GM12891 (cell line): ENCODE data around the gene DMXL1.

ENCODE experiments used
- DNase-seq: peaks from one replicate; pipeline ENCODE4 v3.0.0; 2011; ENCODE audit warnings: low spot score; ENCODE audit not compliant: insufficient read length
- FAIRE-seq: peaks from 2 replicates; lab custom pipeline; 2011; peaks lifted over from hg19 to GRCh38; lab: Jason Lieb, UNC
- PAX5 ChIP-seq: IDR thresholded peaks from 2 replicates; pipeline ENCODE4 v1.6.1; 2011; ENCODE audit warnings: low read length, moderate library complexity, mild to moderate bottlenecking; ENCODE audit not compliant: insufficient read depth, severe bottlenecking
- POLR2A ChIP-seq: IDR thresholded peaks from 2 replicates; pipeline ENCODE4 v1.6.1; 2011; ENCODE audit warnings: low read depth, low read length, control low read depth
- POLR2AphosphoS5 ChIP-seq: IDR thresholded peaks from 2 replicates; pipeline ENCODE4 v1.6.1; 2011; ENCODE audit warnings: low read depth, low read length, control low read depth
- POU2F2 ChIP-seq: IDR thresholded peaks from 2 replicates; pipeline ENCODE4 v1.6.1; 2011; ENCODE audit warnings: low read depth, mild to moderate bottlenecking, control low read depth, low read length, moderate library complexity
- SPI1 ChIP-seq: IDR thresholded peaks from 2 replicates; pipeline ENCODE4 v1.6.1; 2011; ENCODE audit warnings: low read depth, low read length, control low read depth
- TAF1 ChIP-seq: IDR thresholded peaks from 2 replicates; pipeline ENCODE4 v1.6.1; 2011; ENCODE audit warnings: low read depth, low read length, control low read depth

The DMXL1 gene

GRCh38 chr5:119267958-119268386 is 197.1 kb downstream of the DMXL1 start:
- FAIRE-seq (no peak), DNase-seq (peak; percentile 46)
- TF ChIP-seq SPI1 (peak; percentile 39; the same call in 1 of the 2 replicates), TAF1 (no peak)

DNA sequence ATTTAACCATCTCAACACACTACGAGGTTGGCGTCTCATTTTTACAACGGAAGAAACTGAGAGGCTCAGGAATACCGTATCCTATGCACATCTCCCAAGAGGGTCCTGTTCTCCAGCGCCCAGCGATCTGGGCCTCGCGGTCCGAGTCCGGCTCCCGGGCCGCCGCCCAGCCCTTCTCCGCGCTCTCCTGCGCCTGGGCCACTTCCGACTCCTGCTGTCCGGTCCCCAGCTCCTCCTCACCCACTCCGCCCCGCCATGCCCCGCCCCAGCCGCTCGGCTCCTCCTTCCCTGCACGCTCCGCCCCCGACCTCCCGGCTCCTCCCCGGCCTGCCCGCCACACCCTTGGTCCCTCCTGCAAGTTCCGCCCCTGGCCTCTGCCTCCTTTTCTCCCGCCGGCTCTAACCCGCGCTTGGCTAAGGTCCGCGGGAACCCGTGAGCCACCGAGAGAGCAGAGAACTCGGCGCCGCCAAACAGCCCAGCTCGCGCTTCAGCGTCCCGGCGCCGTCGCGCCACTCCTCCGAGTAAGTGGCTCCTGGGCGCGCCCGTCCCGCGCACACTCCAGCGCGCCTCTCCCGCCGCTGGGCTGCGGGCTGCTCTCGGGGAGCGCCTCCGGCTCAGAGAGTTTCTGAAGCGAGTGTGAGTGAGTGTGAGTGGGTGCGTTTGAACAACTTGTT is 197.6 kb downstream of the DMXL1 start:
- TF ChIP-seq POU2F2: no peak
- TF ChIP-seq PAX5: peak; percentile 3
- TF ChIP-seq POLR2AphosphoS5: no peak; the same call in 1 of the 2 replicates
- TF ChIP-seq POLR2A: peak; percentile 80
- TF ChIP-seq SPI1: 0 out of 2 replicates have a peak, but pooled peaks have one; percentile 34
- TF ChIP-seq TAF1: no peak
- FAIRE-seq: peak; percentile 96
- DNase-seq: peak; percentile 82

DNA sequence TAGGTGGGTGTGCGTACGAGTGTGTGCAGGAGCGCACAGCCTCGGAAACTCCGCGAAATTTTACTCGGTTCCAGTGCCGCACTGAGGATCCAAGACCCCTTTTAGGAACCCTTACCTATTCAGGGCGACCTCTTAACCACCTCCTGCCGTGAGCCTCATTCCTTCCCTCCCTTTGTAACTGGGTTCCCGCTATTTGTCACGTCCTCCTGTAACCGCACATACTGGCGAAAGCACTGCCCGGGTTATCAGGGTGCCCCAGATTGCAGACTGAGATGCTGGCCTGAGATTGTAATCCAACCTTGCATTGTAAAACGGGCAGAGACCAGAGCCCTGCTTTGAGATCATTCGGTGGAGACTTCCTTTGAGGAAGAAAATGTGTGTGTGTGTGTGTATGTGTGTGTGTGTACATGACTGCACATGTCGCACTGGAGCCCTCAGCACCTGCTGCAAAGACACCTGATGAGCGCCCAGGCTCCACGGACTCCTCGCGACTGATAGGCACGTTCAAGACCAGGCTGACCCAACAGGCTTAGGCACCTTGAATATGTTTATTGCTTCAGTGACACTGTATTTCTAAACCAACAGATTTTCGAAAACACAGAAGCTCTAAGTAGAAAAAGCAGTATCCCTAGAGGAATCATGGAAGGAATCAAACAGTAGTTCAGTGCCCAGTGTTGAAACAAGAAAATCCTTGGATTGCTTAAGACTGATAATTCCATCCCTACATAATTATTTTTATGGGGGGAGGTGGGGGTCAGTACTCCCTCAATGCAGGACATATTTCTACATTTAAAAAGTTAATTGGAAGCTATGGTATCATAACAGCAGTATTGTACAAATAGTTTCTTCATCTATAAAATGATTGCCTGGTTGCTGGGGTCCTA is 198.4 kb downstream of the DMXL1 start:
- FAIRE-seq (peak; percentile 88), DNase-seq (no peak)
- TF ChIP-seq SPI1 (no peak), POLR2AphosphoS5 (no peak), TAF1 (0 out of 2 replicates have a peak, but pooled peaks have one; percentile 27), POU2F2 (0 out of 2 replicates have a peak, but pooled peaks have one; percentile 9), PAX5 (no peak)

DNA sequence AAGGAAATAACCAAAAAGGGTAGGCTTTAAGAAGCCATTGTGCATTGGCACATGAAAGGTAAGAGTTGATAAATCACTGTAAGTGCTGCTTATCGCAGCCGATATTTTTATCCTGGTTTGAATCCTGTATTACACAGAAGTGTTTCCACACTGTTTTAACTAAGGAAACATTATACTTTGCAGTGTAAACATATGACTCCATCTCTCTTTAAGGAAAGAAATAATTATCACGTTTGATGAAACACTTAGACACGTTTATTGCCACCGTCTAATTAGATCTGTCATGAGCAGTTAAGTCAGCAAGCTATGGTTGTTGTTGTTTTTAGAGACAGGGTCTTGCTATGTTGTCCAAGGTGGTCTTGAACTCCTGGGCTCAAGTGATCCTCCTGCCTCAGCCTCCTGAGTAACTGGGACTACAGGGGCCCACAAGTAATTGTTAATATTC is 199.3 kb downstream of the DMXL1 start:
- DNase-seq: no peak

DNA sequence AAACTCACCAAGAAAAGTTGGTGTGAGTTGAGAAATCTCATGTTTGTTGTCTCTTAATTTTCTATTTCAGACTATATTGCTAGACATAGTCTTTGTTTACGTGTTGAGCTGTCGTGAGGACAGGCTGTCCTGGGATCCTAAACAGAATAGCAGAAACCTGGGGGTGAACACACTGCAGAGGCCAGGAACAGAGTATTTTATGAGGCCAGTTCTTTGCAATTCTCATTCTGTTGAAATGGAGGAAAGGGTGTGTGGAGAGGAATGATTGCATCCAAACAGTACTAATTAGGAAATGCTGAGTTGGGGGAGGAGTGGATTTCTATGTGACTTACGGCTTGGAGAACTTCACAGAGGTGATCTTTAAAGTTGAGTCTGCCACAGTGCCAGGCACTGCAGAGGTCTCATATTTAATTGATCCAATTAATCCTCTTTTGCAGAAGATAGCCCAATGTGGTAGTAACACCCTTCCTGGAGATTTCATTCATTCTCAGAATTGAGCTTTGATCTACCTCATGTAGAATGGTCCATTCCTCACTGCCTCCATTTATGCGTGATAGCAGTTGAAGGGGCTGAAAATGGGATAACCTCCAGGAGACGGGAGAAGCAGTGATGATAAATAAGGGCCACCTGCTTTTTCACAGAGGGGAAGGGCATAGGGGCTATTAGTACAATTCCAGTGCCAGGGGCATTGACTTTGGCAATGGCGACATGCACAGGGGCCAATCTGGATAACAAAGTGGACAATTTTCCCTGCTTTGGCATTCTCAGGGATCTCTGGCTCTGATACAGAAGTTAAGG is 200.3 kb downstream of the DMXL1 start:
- DNase-seq: no peak

More for the DNA sequence above, 199.3 kb downstream of the DMXL1 start:
- TF ChIP-seq POU2F2: no peak
- no peak for TF ChIP-seq SPI1
- TF ChIP-seq PAX5: no peak
- TF ChIP-seq TAF1: no peak
- no peak for TF ChIP-seq POLR2A
- TF ChIP-seq POLR2AphosphoS5: no peak
- peak; percentile 45 for FAIRE-seq

GRCh38 chr5:119271758-119272730 is 201.2 kb downstream of the DMXL1 start:
- DNase-seq: no peak
- FAIRE-seq: peak; percentile 13
- no peak for TF ChIP-seq PAX5
- no peak for TF ChIP-seq POU2F2
- TF ChIP-seq POLR2AphosphoS5: no peak
- TF ChIP-seq POLR2A: no peak

More for the DNA sequence above, 200.3 kb downstream of the DMXL1 start:
- TF ChIP-seq PAX5 (no peak), POLR2AphosphoS5 (no peak), SPI1 (no peak), POLR2A (no peak), TAF1 (no peak), POU2F2 (no peak)
- FAIRE-seq: peak; percentile 5

GRCh38 chr5:119273391-119273839 is 202.5 kb downstream of the DMXL1 start:
- no peak for DNase-seq
- TF ChIP-seq SPI1 (no peak), POU2F2 (no peak), POLR2A (no peak), PAX5 (no peak), TAF1 (no peak), POLR2AphosphoS5 (no peak)
- peak; percentile 81 for FAIRE-seq

- FAIRE-seq (peak; percentile 61), DNase-seq (no peak)
- TF ChIP-seq POU2F2: no peak
- TF ChIP-seq SPI1: no peak
- TF ChIP-seq PAX5: no peak
- no peak for TF ChIP-seq POLR2A
- TF ChIP-seq TAF1: no peak
- TF ChIP-seq POLR2AphosphoS5: no peak
These were observed 203.3 kb downstream of the DMXL1 start for GRCh38 chr5:119274030-119274766.
